HEK293 (cell line): ENCODE results near the gene SCAF1.

Source experiments
- CTCF ChIP-seq: fragments of 450-650 bp; formaldehyde crosslinking; IDR thresholded peaks from 2 replicates; pipeline ENCODE4 v1.5.1; 2016; ENCODE audit warnings: missing biosample characterization, missing genetic modification characterization
- SETDB1 ChIP-seq: IDR thresholded peaks from one replicate; pipeline ENCODE4 v1.6.1; 2017; ENCODE audit warnings: mild to moderate bottlenecking, low read length, moderate library complexity, mixed read lengths; ENCODE audit not compliant: insufficient read length
- ZBTB49 ChIP-seq: fragments of 450-650 bp; formaldehyde crosslinking; IDR thresholded peaks from 2 replicates; pipeline ENCODE4 v1.5.1; 2016; ENCODE audit warnings: missing biosample characterization, missing genetic modification characterization, low read depth
- ZNF138 ChIP-seq: fragments of 450-650 bp; formaldehyde crosslinking; IDR thresholded peaks from 2 replicates; pipeline ENCODE4 v1.5.1; 2016; ENCODE audit warnings: missing biosample characterization, missing genetic modification characterization, borderline replicate concordance

- TF ChIP-seq ZNF138 (tag by site-specific recombination) (no peak), ZBTB49 (no peak), SETDB1 (no peak), CTCF (no peak)
These were observed 13.8 kb downstream of the SCAF1 start for GRCh38 chr19:49655570-49656455.
